Neural cell (in vitro differentiated cells): ENCODE results near the gene PFDN2.
"Not testable (repeated sequence)": the region's sequence is repeated elsewhere in the genome, so short reads cannot be mapped to it uniquely, and the experiment has no call there.

Source experiments
- CTCF ChIP-seq: fragments of 450-650 bp; IDR thresholded peaks from 2 replicates; pipeline ENCODE4 v1.5.1; 2014; ENCODE audit warnings: antibody characterized with exemption, mild to moderate bottlenecking, moderate library complexity; ENCODE audit not compliant: poor library complexity, severe bottlenecking
- MXI1 ChIP-seq: fragments of 450-650 bp; conservative IDR thresholded peaks from 2 replicates; pipeline ENCODE4 v1.6.1; 2014; ENCODE audit warnings: antibody characterized with exemption, mild to moderate bottlenecking; ENCODE audit not compliant: poor library complexity, severe bottlenecking
- POLR2AphosphoS5 ChIP-seq: IDR thresholded peaks from 2 replicates; pipeline ENCODE4 v1.6.1; 2012
- RAD21 ChIP-seq: fragments of 450-650 bp; conservative IDR thresholded peaks from 2 replicates; pipeline ENCODE4 v1.6.1; 2014; ENCODE audit warnings: antibody characterized with exemption, mild to moderate bottlenecking, moderate library complexity
- SMC3 ChIP-seq: fragments of 450-650 bp; conservative IDR thresholded peaks from 2 replicates; pipeline ENCODE4 v1.6.1; 2014; ENCODE audit warnings: antibody characterized with exemption, mild to moderate bottlenecking, moderate library complexity; ENCODE audit not compliant: poor library complexity
- TF ChIP-seq, protein P1 (sequence below): IDR thresholded peaks from 2 replicates; pipeline ENCODE4 v1.6.1; 2012; ENCODE audit warnings: borderline replicate concordance

- TF ChIP-seq SMC3, CTCF, MXI1, POLR2AphosphoS5, RAD21: not testable (repeated sequence)
- TF ChIP-seq, protein P1, sequence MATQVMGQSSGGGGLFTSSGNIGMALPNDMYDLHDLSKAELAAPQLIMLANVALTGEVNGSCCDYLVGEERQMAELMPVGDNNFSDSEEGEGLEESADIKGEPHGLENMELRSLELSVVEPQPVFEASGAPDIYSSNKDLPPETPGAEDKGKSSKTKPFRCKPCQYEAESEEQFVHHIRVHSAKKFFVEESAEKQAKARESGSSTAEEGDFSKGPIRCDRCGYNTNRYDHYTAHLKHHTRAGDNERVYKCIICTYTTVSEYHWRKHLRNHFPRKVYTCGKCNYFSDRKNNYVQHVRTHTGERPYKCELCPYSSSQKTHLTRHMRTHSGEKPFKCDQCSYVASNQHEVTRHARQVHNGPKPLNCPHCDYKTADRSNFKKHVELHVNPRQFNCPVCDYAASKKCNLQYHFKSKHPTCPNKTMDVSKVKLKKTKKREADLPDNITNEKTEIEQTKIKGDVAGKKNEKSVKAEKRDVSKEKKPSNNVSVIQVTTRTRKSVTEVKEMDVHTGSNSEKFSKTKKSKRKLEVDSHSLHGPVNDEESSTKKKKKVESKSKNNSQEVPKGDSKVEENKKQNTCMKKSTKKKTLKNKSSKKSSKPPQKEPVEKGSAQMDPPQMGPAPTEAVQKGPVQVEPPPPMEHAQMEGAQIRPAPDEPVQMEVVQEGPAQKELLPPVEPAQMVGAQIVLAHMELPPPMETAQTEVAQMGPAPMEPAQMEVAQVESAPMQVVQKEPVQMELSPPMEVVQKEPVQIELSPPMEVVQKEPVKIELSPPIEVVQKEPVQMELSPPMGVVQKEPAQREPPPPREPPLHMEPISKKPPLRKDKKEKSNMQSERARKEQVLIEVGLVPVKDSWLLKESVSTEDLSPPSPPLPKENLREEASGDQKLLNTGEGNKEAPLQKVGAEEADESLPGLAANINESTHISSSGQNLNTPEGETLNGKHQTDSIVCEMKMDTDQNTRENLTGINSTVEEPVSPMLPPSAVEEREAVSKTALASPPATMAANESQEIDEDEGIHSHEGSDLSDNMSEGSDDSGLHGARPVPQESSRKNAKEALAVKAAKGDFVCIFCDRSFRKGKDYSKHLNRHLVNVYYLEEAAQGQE, result not testable (repeated sequence)
Measured at GRCh38 chr1:161063936-161064335, 53.9 kb downstream of the PFDN2 start.
